HG03378 (cell line): ENCODE data around the gene DRC1.
A peak's percentile ranks its signal among the peaks of the same experiment; 100 is the strongest.

Experiments used
- ATAC-seq: cut with Tn5 transposase; IDR thresholded peaks from one replicate; pipeline ENCODE4 v1.9.1; 2021; ENCODE audit warnings: mild to moderate bottlenecking, moderate library complexity; ENCODE audit not compliant: unreplicated experiment

Gene DRC1

DNA sequence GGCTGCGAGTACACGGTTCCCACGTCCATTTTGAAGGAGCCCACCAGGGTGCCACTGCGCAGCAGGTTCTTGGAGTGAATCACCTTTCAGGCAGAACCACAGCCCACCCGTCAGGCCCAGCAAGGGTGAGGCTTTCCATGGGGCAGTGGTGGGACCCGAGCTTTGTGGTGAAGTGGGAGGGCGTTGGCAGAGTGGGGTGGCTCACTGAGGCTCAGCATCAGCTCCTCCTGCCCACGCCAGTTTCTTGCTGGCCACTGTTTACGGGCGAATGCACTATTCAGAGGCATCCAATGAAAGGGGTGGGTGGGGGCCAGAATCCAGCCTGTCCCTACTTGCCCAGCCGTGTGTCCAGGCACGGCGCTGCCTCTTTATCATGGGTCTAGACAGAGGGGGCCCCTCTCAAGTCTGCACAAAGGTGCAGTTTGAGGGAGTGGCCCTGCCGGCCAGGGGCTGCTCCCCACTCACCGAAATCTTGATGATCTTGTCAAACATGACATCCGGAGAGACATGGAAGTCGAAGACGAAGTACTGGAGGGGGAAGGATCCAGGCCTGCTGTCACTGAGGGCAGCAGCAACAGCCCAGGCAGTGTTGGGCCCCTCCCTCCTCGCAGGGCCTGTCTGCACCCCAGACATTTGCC lies 87.6 kb downstream of the DRC1 start:
- no peak for ATAC-seq

DNA sequence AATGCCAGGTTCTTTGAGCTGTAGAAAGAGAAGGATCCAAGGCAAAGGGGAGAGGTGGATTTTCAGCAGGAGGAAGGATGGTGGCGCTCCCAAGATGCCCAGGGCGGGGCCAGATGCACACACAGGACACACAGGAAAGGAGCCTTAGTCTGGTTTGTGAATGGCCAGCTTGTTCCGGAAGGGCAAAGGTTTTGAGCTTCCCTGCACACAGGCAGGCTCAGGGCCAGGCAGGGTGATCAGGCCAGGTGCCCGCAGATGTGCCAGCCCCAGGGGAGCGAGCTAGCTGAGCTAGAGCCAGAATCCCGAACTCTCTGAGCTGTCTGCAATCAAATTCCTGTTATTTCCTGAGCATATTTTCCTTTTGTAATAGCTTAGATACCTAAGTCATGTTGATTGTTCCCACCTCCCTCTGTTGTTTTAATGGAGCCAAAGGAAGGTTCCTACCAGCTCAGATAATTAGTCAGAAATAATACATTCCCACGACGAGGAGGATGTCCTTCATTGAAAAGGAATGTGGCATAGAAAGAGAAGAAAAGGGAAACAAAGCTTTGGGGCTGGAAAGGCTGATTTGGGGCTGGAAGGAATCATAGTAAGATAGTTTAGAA lies 89.9 kb downstream of the DRC1 start:
- no peak for ATAC-seq

DNA sequence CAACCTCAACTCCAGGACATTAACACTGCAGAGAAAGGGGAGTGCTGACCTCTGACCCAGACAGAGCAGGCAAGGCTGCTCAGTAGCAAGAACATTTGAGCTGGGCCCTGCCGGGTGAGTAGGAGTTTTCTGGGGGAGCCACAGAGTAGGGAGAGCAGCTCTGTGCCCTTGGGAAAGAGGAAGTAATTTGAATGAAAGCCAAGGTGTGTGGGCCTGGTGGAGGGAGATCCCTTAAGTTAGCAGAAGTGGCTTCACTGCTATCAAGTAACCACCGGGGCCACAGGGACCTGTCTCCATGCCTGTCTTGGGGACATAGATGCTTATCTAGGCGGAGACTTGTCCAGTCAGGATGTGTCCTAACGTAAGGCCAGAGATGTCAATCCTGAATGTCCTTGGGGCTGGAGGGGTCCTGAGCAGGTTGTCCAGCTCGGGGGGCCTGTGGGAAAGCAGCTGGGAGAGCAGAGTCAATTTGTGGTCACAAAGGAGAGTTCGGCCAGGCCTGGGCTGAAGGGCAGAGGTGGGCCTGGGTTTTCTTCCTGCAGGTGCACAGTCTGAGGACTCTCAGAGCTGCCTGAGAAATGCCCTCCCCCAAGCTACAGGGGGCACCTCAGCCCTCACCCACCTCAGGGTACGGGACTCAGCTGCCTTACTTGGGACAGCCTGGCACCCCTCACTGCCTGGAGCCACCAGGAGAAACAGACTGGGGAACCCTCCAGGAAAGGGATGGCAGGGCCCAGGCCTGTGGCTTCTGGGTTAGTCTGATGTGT lies 91.2 kb downstream of the DRC1 start:
- no peak for ATAC-seq

DNA sequence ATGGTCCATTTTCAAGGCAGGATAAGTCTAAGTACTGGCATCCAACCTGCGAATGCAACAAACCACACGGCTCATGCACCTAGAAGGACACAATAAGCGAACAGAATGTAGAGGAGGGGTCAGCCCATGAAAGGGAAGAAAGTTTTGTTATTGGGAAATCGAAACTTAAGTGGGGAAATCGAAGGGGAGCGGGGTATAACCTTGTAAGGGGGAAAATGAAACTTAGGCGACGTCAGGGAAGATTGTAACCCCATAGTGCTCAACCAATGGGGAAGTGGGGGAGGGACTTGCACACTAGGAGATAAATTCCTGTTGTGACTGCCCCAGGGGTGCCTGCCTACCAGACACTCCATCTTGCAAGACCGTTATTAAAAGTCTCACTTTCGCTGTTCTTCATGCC lies 91.8 kb downstream of the DRC1 start:
- no peak for ATAC-seq

DNA sequence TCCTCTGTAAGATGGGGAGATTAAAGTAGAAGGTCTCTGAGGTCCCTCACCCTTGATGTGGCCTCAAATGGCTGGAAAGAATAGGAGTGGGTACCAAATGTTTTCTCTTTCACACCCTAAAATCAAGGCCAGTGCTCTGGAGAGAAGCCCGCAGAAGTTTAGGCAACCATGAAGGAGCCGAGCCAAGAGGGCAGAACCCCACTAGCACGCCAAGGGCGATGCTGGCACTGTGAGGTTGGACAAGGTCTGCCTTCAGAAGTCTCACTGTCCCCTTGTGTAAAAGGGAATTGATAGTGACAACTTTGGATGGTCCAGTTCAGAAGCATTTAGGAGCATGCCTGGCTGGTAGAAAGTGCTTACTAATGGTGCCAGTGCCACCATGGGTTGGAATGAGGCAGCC lies 92.5 kb downstream of the DRC1 start:
- ATAC-seq, result no peak

DNA sequence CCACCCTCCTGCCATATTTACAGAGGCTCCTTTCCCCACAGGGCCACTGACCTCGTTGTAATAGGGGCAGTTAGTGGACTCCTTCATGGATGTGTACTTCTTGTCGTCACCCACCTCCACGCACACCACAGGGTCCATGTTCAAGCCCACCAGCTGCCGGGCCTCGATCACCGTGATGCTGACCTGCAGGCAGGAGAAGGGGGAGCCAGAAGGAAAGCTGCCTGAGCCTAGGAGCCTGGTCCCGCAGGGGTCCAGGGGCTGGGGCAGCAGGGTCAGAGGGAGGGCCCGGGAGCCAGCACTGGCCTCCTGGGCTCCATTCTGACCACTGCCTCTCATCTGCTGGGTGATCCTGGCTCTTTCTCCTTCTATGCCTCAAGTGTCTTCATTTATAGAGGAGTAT lies 93.2 kb downstream of the DRC1 start:
- no peak for ATAC-seq

DNA sequence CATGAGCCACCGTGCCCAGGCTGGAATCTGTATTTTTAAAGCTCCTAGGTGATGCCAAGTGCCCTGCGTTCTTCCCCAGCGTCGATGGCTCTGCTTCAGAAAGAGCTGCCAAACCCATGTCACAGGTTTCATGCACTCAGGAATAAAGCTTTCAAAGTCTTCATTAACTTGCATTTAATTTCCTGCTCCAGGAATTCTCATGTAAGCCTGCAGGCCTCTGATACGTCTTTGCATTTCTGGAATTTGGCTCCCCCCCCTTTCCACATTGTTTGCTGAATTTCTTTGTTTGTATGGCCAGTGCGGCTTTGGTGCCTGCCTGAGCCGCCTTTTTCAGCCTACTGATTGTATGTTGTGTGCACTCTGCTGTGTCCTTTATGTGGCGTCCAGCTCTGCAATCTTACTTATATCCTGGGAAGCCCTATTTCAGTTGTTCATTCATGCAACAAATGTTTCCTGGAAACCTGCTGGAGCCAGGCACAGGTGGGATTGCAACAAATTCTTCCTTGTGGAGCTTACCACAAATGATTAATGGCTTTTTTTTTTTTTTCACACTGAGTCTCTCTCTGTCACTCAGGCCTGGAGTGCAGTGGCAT lies 94.1 kb downstream of the DRC1 start:
- ATAC-seq, result no peak

DNA sequence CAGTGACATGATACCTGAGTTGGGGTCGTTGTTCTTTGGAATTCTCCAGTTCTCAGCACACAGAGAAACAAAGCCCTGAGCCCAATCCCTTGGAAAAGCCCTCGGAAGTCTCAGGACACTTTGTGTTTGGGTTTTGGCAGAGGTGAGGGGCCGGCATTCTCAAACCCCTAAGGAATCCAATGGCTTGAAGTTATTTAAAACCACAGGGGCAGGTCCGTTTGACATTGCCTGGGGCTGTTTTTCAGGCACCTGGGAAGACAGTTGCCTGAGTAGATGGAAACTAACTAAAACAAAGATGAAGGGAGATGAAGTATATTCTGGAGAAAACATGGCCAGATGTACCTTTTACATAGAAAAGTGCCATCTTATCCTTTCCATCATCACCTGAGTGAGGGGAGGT lies 98.7 kb downstream of the DRC1 start:
- ATAC-seq, result no peak

DNA sequence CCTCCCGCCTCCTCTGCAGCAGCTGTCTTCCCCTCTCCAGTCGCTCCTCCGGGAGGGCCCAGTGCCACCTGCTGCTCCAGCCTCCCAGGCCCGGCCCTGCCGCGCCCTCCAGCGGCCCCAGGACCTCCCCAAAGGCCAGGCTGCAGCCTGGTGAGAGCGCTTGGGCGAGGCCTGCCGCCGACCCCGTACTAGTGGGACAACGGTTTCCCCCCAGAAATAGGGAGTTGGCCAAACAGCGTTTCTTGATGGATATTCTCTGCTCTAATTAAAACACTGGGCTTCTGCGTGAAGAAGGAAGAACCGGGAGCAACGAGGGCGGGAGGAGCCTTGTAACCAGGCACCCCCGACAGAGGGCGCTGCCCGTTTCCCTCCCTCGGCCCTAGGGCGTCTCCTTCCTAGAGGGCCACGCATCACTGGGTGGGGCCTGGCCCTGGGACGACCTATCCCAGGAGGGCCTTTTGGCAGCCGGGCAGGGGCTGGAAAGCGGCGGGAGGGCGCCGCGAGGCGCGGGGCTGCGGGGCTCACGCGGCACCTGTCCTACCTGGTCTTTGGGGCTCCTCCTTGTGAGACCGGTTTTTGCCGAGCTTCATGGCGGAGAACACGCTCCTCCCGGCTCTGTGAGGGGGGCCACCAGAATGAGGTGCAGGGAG lies 101.6 kb downstream of the DRC1 start:
- peak; percentile 41 for ATAC-seq

DNA sequence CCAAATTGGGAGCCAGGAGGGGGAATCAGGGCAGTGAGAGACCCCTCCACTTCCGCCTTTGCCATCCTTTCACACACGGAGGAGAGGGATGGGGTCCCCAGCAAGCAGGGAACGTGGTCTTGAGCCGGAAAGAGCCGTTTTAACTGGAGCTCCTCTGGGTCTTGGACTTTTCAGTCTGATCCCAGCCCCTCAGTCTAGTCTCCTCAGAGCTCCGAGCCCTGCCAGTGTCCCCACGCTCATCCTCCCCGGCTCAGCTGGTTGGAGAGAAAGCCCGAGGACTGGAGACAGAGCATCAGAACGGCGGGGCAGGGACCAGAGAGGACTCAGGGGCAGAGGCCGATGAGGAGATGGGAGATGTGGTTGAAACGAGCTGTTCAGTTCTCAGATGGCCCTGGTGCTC lies 102.3 kb downstream of the DRC1 start:
- no peak for ATAC-seq

DNA sequence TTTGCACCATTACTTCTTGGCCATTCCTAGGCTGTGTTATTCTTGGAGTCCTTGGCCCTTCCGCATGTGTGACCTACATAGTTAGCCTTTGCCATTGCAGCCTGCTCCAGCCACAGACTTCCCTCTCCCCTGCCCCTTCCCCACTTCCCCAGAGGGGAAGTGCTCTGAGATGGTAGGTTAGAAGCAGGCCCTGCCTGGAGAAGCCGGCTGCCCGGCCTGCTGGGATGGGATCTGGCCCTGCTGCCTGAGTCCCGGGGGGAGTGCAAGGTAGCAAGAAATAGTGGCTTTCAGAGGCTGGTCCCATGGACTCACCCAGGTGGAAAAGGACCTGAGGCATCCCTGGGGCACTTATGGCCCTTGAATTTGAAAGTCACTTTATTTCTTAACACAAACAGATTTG lies 104.6 kb downstream of the DRC1 start:
- no peak for ATAC-seq
